Fibroblast of mammary gland (primary cell): ENCODE data around the gene CEMP1.
"Not testable (repeated sequence)": the region's sequence is repeated elsewhere in the genome, so short reads cannot be mapped to it uniquely, and the experiment has no call there.

Experiments used
- DNase-seq: peaks from one replicate; pipeline ENCODE4 v3.0.0-alpha.2; 2010; ENCODE audit warnings: low read depth
- H3K4me3 ChIP-seq: 2 replicates; pipeline ENCODE4 v1.5.1; 2011; ENCODE audit warnings: low read depth, mild to moderate bottlenecking, low read length, moderate library complexity; ENCODE audit not compliant: control insufficient read depth
- TF ChIP-seq, protein P1 (sequence below): conservative IDR thresholded peaks from 2 replicates; pipeline ENCODE4 v1.5.1; 2011; ENCODE audit warnings: low read depth, low read length, inconsistent platforms; ENCODE audit not compliant: control insufficient read depth, insufficient read depth

Gene CEMP1, protein sequence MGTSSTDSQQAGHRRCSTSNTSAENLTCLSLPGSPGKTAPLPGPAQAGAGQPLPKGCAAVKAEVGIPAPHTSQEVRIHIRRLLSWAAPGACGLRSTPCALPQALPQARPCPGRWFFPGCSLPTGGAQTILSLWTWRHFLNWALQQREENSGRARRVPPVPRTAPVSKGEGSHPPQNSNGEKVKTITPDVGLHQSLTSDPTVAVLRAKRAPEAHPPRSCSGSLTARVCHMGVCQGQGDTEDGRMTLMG

DNA sequence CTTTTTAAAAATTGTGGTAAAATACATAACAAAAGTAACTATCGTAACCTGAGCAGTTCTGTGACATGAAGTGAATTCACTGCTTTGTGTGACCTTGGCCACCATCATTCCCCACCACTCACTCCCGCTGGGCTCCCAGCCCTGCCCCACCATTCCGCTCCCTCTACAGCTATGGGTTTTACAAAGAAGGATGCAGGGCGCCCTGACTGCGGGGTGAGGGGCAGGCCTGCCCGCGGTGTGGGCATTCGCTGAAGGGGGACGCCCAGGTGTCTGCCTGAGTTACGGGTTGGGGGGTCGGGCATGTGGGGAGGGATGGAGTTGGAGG, at the start of gene CEMP1:
Gene CEMP1 (minus strand): TSS at position 38 of the 325 bp plus-strand sequence. CDS start 335 bp downstream, outside the sequence.
- no peak for DNase-seq
- TF ChIP-seq, protein P1, sequence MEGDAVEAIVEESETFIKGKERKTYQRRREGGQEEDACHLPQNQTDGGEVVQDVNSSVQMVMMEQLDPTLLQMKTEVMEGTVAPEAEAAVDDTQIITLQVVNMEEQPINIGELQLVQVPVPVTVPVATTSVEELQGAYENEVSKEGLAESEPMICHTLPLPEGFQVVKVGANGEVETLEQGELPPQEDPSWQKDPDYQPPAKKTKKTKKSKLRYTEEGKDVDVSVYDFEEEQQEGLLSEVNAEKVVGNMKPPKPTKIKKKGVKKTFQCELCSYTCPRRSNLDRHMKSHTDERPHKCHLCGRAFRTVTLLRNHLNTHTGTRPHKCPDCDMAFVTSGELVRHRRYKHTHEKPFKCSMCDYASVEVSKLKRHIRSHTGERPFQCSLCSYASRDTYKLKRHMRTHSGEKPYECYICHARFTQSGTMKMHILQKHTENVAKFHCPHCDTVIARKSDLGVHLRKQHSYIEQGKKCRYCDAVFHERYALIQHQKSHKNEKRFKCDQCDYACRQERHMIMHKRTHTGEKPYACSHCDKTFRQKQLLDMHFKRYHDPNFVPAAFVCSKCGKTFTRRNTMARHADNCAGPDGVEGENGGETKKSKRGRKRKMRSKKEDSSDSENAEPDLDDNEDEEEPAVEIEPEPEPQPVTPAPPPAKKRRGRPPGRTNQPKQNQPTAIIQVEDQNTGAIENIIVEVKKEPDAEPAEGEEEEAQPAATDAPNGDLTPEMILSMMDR, result no peak
- peak within 1 kb of the TSS; percentile 47 for H3K4me3 ChIP-seq

DNA sequence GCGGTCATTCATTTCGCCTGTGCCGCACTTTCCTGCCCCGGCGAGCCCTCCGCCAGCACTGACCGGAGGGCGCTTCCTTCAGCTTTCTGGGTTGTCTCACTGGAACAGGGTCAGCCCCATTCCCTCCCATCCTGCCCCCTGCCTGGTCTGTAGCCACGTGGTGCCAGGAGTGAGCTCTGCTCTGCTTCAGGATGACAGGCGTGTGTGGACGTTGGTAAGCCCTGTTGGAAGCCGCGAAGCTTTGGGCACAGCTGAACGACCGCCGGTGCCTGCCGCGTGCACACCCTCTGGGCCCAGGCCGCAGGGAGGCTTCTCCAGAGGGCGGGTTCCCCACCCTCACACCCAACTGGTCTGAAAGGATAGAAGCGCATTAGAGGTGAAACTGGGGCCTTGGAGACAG, 49.6 kb upstream of the CEMP1 start:
- not testable (repeated sequence) for DNase-seq, H3K4me3 ChIP-seq

- not testable (repeated sequence) for H3K4me3 ChIP-seq, DNase-seq
Measured at GRCh38 chr16:2580143-2580542, 48.9 kb upstream of the CEMP1 start.

DNA sequence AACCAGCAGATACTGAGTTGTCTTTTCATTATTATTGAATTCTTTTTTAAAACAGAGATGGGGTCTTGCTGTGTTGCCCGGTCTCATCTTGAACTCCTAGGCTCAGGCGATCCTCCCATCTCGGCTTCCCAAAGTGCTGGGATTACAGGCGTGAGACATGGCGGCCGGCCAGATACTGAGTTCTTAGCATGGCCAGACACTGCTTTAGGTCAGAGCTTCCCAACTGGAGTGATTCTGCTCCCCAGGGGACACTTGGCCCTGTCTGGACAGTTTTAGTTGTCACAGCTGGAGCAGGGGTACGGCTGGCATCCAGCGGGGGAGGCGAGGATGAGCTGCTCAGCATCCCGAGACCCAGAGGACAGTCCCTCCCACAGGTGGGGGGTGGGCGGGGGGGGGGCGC, 47.7 kb upstream of the CEMP1 start:
- not testable (repeated sequence) for DNase-seq, H3K4me3 ChIP-seq

- not testable (repeated sequence) for H3K4me3 ChIP-seq, DNase-seq
Measured at GRCh38 chr16:2577044-2577443, 45.8 kb upstream of the CEMP1 start.

GRCh38 chr16:2575839-2576238, 44.6 kb upstream of the CEMP1 start:
- not testable (repeated sequence) for H3K4me3 ChIP-seq, DNase-seq

DNA sequence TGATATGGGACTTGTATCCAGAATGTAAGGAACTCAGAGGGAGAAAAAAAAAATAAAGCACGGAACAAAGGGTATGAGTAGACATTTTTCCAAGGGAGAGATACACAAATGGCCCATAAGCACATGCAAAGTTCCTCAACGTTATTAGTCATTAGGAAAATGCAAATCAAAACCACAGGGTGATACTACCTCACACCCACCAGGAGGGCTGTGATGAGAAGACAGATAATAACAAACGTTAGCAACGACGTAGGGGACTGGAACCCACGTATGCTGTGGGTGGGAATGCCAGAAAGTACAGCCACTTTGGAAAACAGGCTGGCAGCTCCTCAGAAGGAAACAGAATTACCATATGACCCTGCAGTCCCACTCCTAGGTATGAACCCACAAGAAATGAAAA, 41.5 kb upstream of the CEMP1 start:
- not testable (repeated sequence) for H3K4me3 ChIP-seq, DNase-seq

- DNase-seq, H3K4me3 ChIP-seq: not testable (repeated sequence)
Measured at GRCh38 chr16:2568573-2568972, 37.4 kb upstream of the CEMP1 start.

GRCh38 chr16:2567506-2567905, 36.3 kb upstream of the CEMP1 start:
- DNase-seq, H3K4me3 ChIP-seq: not testable (repeated sequence)

DNA sequence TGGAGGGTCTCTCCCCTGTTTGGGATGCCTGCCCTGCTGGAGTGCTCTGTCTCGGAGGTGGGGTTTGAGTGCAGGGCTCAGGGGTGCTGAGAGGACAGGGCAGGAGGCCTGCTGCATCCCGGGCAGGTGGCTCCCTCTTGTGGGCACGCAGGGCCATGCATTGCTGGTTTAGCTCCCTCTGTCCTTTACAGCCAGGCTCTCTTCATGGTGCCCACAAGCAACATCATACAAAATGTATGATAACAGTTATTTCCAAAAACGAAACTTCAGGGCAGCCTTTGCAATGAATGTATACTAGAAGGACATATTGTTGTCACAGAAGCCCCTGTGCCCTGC, 29.6 kb upstream of the CEMP1 start:
- H3K4me3 ChIP-seq, DNase-seq: not testable (repeated sequence)
- TF ChIP-seq, protein P1, result peak; percentile 17

DNA sequence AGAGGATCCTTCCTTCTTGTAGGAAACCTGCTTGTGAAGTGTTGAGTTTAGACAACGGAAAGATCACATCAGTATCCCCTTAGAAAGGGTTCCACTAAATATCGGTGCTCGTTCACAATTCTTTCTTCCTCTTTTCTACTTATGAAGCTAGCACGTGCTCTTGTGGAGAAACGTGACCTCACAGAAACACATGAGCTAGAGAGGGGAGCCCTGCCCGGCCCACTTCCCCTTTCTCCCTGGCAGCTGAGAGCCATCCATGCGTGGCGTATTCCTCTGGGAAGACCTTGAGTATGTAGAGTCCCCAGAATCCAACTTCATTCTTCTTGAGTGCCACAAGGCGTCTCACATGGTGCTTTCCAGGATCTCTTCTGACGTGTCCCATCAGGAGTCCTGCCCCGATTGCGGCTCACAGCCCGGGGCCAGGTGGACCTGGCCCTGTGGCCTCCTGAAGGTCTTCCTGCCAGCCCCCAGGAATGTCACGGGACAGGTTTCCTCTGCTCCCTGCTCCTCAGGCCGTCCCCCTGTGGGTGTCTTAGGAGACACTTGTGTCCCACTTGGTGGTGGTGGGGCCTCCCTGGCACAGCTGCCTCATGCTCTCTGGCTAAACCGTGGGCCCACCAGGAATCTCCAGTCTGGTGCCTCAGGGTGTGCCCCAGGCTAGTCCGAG, 29.1 kb upstream of the CEMP1 start:
- DNase-seq, H3K4me3 ChIP-seq: not testable (repeated sequence)

DNA sequence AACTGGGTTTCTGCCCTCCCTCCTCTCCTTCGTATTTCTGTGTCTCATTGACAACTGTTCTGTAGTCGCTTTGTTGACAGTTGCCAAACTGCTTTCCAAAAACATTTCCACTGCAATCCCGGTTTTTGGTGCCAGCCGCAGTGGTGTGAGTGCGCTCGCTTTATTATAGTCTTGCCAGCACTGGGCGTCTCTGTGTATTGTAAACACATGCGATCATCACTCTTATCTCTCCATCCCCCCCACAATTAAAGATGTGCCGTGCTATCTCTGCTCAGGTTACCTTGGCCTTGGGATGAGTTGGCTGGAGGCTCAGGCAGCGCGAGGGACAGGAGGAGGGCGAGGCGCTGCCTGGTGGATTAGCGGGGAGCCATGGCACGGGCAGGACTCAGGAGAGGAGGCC, 25.9 kb upstream of the CEMP1 start:
- DNase-seq, H3K4me3 ChIP-seq: not testable (repeated sequence)

- not testable (repeated sequence) for DNase-seq
Measured at GRCh38 chr16:2554709-2555425, 23.7 kb upstream of the CEMP1 start.

More at GRCh38 chr16:2554709-2555425, 23.7 kb upstream of the CEMP1 start:
- H3K4me3 ChIP-seq, result not testable (repeated sequence)
